Left ventricle myocardium inferior (tissue), 1 donor: Measurements from ENCODE around the gene MTMR2. TPM values are rescaled to one million over a fixed set of nuclear protein-coding genes. Genes with fewer than 3 reads are reported as not detected.

Experiments
- DNase-seq: peaks from one replicate; pipeline ENCODE4 v3.0.0-alpha.2; 2020
- H3K27ac ChIP-seq: fragments of 200-600 bp; replicated peaks from 2 replicates; pipeline ENCODE4 v1.8.0; 2021
- H3K27me3 ChIP-seq: fragments of 200-600 bp; 2 replicates; pipeline ENCODE4 v1.8.0; 2021; ENCODE audit warnings: low read depth
- H3K36me3 ChIP-seq: fragments of 200-600 bp; 2 replicates; pipeline ENCODE4 v1.8.0; 2021
- H3K4me1 ChIP-seq: fragments of 200-600 bp; 2 replicates; pipeline ENCODE4 v1.8.0; 2021
- H3K4me3 ChIP-seq: fragments of 200-600 bp; 2 replicates; pipeline ENCODE4 v1.8.0; 2021; ENCODE audit warnings: mild to moderate bottlenecking, moderate library complexity
- H3K9me3 ChIP-seq: fragments of 200-600 bp; replicated peaks from 2 replicates; pipeline ENCODE4 v1.8.0; 2021
- CTCF ChIP-seq: fragments of 200-600 bp; IDR thresholded peaks from 2 replicates; pipeline ENCODE4 v1.8.0; 2021; ENCODE audit warnings: antibody characterized with exemption, mild to moderate bottlenecking, borderline replicate concordance
- intact Hi-C: fragments of 100-400 bp; cut with micrococcal nuclease; formaldehyde crosslinking; loops from one replicate; pipeline ENCODE4 v1.11.0; 2022
- total RNA-seq: library from RNA; stranded (reverse); fragmentation: NEBNext Ultra II Directional; extraction: Animal tissue kit (Norgen Biotek cat#: 25700); gene quantifications from one replicate; pipeline ENCODE4 v1.2.1, GENCODE V29; 2021
- donor health status: DM: no; HTN: yes; CAD: no; lungs with severe emphysema.

Gene MTMR2
- total RNA-seq, 1 donor from 2014 or later: 16.7 TPM

DNA sequence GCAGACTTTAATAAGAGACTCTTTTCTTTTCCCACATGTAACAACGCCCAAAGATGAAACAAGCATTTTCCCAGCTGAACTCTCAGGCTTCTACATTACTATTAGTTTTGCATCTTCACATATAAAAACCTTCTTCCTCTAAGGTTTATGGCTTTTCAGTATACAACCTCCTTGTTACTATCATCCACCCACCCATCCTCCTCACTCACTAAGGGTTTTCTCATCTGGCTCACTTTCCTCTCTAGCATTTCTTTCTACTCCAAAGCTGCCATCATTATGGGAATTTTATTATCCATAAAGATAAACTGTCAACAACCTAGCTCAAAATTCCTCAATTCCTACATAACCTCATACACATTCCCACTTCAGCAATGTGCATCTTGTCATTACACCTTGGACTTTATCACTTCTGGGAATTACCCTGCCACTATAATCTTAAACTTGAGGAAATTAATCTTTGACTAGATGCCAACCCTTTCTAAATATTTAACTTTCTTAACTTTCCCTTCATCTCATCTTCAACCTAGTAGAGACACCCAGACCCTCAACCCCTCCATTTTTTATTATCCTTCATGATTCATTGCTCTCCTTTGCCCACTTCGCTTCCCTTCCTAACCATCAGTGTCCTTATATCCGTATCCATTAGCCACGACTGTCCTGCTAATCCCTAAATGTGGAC lies 30.9 kb downstream of the MTMR2 start:
- no peaks in the 10 kb centered on the region for H3K36me3 ChIP-seq
- intact Hi-C loops: no loop called here
- no peak overlapping the region for H3K27ac ChIP-seq
- no peak for DNase-seq
- H3K4me1 ChIP-seq: peaks cover 37% of the 10 kb centered on the region
- no peaks in the 10 kb centered on the region for H3K27me3 ChIP-seq
- TF ChIP-seq CTCF: no peak
- no peak overlapping the region for H3K4me3 ChIP-seq
- no peaks in the 10 kb centered on the region for H3K9me3 ChIP-seq

DNA sequence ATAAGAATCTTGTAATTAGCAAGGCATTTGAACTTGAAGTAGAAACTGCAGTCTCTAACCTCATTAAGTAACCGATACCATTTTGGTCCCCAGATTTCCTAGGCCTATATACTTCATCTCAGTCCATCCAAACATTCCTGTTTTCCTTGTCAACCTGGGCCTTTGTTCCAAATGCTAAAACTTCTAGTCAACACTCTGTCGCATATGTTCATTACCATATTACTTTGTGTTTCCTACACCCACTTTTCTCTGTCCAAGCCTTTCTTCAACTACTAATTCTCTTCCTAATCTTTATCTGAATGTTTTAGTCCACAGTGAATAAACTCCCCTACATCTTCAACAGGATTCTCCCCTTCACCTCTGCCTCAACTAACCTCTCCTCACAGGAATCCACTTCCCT lies 31.4 kb downstream of the MTMR2 start:
- intact Hi-C loops: no loop called here
- no peak for TF ChIP-seq CTCF
- Histone ChIP-seq H3K27ac (no peak overlapping the region), H3K27me3 (no peaks in the 10 kb centered on the region), H3K4me3 (no peak overlapping the region), H3K36me3 (peaks cover 5% of the 10 kb centered on the region), H3K9me3 (no peaks in the 10 kb centered on the region), H3K4me1 (peaks cover 37% of the 10 kb centered on the region)
- DNase-seq: no peak

DNA sequence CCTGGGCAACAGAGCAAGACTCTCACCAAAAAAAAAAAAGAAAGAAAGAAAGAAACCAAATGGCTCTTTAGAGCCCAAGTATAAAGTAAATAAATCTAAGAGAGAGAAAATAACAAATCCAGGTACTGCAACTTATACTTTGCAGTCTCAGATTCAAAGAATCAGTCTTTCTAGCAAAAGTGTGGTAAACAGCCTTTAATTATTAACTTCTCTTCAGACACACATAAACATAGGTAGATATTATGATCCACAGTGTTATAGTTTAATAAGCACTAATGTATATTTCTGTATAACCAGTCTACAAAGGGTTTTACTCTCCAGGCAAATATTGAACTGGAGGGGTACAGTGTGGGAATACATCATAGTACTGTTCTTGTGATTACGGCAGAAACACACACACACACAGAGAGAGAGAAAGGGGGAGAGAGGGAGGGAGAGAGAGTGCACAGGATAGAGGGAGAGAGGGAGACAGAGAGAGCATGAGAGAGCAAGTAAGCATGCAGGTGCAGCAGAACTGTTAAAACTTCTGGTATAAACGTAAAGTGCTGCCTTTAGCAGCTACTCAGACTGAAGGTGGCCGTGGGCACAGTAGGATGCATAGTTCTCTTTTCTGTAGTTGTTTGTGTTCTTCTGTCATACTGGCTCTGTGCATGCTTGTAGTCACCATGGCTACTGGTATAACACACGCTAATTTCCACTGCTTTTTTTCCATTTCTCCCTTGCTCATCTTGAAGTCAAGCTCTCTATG lies 32.3 kb downstream of the MTMR2 start:
- Histone ChIP-seq H3K27me3 (no peaks in the 10 kb centered on the region), H3K27ac (no peak overlapping the region), H3K9me3 (no peaks in the 10 kb centered on the region), H3K36me3 (peaks cover 14% of the 10 kb centered on the region), H3K4me1 (peaks cover 31% of the 10 kb centered on the region), H3K4me3 (no peak overlapping the region)
- no peak for TF ChIP-seq CTCF
- no peak for DNase-seq
- intact Hi-C loops: no loop called here

- Histone ChIP-seq H3K27me3 (no peaks in the 10 kb centered on the region), H3K36me3 (peaks cover 24% of the 10 kb centered on the region), H3K27ac (no peak overlapping the region), H3K4me3 (no peak overlapping the region), H3K9me3 (no peaks in the 10 kb centered on the region), H3K4me1 (peaks cover 25% of the 10 kb centered on the region)
- TF ChIP-seq CTCF: no peak
- intact Hi-C loops: no loop called here
- DNase-seq: no peak
Observed at GRCh38 chr11:95888852-95889251, 35.1 kb downstream of the MTMR2 start.

DNA sequence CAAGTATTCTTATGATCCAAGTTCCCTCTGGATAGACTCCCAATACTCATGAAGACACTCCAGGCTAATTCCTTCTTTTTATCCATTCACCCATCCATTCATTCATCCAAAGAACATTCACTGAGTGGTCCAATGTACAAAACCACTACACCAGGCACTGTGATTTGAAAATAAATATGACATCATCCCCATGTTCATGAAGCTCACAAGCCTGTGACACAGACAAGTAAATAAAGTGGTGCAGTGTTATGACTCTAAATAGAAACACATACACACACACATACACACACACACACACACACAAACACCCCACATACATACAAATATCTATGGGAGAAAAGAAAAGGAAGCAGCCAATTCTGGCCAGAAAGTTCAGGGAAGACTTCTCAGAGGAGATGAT lies 35.5 kb downstream of the MTMR2 start:
- TF ChIP-seq CTCF: no peak
- Histone ChIP-seq H3K27me3 (no peaks in the 10 kb centered on the region), H3K36me3 (peaks cover 24% of the 10 kb centered on the region), H3K27ac (no peak overlapping the region), H3K9me3 (no peaks in the 10 kb centered on the region), H3K4me1 (peaks cover 29% of the 10 kb centered on the region), H3K4me3 (no peak overlapping the region)
- intact Hi-C loops: no loop called here
- DNase-seq: no peak
